COLO668 (cell line): ENCODE data around the gene RBL1.
"Not testable (repeated sequence)": the region's sequence is repeated elsewhere in the genome, so short reads cannot be mapped to it uniquely, and the experiment has no call there.

Experiments used
- DNase-seq: peaks from one replicate; lab custom pipeline; 2025; ENCODE audit not compliant: unreplicated experiment; lab: John Stamatoyannopoulos, UW

Gene RBL1

DNA sequence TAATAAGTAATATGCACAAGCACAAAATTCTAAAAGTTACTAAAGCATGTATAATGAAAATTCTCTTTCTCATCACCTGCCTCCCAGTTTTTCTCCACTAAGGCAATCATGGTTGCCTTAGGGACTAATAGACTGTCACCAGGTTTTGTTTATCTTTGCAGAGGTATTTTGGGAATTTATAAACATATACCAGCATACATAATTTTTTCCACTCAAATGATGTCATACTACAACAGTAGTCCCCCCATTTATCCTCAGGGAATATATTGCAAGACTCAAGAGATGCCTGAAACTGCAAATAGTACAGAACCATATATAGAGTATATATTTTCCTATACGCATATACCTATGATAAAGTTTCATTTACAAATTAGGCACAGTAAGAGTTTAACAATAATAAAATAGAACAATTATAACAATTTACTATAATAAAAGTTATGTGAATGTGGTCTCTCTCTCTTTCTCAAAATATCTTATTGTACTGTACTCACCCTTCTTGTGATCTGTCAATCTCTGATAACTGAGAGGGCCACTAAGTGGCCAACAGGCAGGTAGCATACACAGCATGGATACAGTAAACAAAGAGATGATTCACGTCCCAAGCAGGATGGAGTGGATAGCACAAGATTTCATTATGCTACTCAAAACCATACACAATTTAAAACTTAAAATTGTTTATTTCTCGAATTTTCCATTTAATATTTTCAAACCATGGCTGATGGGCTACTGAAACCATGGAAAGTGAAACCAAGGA, 19.7 kb downstream of the RBL1 start:
- DNase-seq: no peak

- no peak for DNase-seq
Observed at GRCh38 chr20:37072293-37073196, 23.3 kb downstream of the RBL1 start.

- DNase-seq: no peak
Observed at GRCh38 chr20:37071481-37071911, 24.3 kb downstream of the RBL1 start.

- not testable (repeated sequence) for DNase-seq
Observed at GRCh38 chr20:37069563-37069962, 26.2 kb downstream of the RBL1 start.

DNA sequence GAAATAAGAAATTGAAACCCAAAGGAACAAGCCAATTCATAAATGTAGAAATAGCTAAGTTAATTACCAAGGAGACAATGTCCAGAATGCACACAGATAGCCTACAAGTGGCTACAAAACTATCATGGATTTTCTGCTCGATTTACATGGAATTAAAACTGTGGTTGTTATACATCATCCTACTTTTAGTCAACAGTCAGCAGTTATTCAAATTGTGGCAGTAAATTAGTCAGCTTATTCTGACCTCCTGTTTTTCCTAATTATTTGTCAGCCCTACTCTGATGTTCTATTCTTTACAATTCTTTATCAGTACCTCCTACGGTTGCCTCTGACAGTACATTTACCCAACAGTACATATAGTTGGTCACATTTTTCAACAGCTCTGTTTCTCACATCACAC, 29.6 kb downstream of the RBL1 start:
- no peak for DNase-seq

DNA sequence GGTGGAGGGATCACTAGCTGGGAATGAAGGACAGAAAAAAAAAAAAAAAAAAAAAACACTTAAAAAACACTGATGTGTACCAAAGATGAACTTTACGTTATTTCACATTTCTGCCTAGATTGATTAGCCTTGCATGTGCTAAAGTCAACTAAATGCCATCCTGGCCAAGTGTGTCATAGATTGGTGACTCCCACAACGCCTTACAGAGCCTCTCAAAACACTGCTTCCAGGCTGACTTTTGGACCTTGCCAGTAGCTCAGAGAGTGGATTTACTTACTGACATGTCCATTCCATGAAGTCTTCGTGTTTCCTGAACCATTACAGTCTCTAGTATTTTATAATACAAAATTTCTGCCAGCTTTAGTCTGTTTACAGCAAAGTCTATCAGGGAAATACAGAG, 40.5 kb downstream of the RBL1 start:
- DNase-seq: no peak

GRCh38 chr20:37053230-37053950, 42.4 kb downstream of the RBL1 start:
- DNase-seq: no peak

DNA sequence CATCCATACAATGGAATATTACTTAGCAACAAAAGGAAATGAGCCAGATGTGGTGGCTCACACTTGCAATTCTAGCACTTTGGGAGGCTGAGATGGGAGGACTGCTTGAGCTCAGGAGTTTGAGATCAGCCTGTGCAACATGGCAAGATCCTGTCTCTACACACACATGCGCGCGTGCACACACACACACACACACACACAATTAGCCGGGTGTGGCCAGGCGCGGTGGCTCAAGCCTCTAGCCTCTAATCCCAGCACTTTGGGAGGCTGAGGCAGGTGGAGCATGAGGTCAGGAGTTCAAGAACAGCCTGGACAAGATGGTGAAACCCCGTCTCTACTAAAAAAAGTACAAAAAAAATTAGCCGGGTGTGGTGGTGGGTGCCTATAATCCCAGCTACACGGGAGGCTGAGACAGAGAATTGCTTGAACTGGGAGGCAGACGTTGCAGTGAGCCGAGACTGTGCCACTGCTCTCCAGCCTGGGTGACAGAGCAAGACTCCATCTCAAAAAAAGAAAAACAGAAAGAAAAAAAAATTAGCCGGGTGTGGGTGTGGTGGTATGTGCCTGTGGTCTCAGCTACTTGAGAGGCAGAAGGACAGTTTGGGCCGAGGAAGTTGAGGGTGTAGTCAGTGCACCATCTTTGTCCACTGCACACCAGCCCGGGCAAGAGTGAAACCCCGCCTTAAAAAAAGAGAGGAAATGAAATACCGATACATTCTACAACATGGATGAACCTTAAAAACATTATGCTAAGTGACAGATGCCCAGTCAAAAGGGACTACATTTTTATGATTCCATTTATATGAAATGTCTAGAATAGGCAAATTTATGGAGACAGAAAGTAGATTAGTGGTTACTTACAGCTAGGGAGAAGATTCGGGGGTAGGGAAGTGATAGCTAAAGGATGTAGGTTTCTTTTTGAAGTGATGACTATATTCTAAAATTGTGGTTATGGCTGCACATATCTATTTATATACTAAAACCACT, 52.5 kb downstream of the RBL1 start:
- DNase-seq: no peak

DNA sequence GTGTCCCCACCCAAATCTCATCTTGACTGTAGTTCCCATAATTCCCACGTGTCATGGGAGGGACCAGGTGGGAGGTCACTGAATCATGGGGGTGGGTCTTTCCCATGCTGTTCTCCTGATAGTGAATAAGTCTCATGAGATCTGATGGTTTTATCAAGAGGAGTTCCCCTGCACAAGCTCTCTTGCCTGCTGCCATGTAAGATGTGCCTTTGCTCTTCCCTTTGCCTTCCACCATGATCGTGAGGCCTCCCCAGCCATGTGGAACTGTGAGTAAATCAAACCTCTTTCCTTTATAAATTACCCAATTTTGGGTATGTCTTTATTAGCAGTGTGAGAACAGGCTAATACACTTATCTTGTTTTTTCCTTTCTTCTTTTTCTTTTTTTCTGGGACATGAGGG, 56.4 kb downstream of the RBL1 start:
- DNase-seq: not testable (repeated sequence)

DNA sequence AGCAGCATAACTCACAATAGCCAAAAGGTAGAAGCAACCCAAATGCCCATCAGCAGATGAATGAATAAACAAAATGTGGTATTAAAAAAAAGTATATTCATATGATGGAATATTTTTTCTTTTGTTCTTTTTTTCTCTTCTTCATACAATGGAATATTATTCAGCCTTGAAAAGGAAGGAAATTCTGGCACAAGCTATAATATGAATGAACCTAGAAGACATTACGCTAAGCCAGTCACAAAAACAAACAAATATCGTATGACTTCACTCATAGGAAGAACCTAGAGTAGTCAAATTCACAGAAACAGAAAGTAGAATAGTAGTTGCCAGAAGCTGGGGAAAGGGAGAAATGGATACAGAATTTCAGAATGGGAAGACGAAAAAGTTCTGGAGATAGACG, 63.7 kb downstream of the RBL1 start:
- DNase-seq: no peak

DNA sequence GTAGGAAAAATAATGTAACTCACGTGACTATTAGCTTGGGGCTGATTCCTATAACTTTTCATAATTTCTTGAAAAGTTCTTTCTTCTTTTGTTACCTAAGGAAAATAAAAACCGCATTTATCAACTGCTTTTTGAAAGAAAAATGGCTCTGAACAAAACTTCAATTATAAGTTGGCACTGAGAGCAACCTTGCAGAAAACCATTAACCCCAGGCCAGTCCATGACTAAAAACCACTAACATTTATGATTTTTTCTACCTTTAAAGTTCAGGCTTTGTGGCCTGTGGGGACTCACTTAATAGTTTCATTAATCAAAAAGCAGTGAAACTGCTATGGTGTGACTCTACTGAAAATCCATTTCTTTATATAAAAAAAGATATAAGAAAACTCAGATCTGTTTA, 75.2 kb downstream of the RBL1 start:
- DNase-seq: no peak

DNA sequence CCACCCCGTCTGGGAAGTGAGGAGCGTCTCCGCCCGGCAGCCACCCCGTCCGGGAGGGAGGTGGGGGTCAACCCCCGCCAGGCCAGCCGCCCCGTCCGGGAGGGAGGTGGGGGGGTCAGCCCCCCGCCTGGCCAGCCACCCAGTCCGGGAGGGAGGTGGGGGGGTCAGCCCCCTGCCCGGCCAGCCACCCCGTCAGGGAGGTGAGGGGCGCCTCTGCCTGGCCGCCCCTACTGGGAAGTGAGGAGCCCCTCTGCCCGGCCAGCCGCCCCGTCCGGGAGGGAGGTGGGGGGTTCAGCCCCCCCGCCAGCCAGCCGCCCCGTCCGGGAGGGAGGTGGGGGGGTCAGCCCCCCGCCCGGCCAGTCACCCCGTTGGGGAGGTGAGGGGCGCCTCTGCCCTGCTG, 83.2 kb downstream of the RBL1 start:
- DNase-seq: not testable (repeated sequence)

GRCh38 chr20:37011858-37012257, 83.9 kb downstream of the RBL1 start:
- DNase-seq: not testable (repeated sequence)

DNA sequence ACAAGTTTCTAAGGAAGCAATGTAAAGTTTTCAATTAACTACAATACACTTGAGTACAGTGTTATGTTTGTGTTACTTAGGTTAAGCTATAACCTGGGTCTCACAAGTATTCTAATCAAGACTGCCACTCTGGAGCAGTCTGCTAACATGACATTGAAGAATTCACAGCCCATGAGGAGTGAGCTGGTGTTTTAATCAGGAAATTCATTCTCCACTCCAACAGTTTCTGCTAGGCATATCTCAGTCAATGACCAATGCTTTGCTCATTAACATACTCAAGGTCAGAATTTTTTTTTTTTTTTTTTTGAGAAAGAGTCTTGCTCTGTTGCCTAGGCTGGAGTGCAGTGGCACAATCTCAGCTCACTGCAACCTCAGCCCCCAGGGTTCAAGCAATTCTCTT, 84.7 kb downstream of the RBL1 start:
- DNase-seq: no peak

DNA sequence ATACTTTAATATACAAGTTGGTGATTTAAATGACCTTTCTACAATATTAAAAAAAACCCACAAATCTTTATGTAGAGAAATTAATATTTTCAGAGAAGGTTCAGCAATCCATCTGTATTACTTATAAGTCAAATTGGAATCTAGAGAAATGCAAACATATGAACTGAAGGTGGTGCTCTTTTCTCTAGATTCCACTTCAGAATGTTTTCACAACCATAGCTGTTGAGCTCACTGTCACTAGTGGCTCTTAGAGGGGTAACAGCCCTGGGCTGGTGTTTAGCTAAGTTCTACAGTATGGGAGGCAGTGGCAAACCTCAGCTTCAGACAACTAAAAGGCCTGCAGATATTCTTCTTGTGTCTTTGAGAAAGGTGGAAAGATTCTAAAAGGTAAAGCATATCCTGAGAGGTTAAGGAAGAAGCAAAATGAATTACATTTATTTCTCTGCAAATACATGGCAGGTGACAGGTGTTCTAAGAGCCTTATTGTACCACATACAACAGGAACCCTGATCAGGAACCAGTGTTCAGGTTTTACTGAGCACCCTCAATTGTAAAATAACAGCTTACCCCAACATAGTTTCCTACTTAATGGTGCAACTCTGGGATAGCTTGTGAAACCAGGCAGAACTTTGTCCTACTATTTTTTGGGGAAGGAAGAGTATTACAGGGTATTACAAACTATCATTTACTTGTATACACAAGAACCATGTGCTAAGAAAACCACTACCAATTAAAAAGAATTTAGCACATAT, 87.7 kb downstream of the RBL1 start:
- DNase-seq: no peak

DNA sequence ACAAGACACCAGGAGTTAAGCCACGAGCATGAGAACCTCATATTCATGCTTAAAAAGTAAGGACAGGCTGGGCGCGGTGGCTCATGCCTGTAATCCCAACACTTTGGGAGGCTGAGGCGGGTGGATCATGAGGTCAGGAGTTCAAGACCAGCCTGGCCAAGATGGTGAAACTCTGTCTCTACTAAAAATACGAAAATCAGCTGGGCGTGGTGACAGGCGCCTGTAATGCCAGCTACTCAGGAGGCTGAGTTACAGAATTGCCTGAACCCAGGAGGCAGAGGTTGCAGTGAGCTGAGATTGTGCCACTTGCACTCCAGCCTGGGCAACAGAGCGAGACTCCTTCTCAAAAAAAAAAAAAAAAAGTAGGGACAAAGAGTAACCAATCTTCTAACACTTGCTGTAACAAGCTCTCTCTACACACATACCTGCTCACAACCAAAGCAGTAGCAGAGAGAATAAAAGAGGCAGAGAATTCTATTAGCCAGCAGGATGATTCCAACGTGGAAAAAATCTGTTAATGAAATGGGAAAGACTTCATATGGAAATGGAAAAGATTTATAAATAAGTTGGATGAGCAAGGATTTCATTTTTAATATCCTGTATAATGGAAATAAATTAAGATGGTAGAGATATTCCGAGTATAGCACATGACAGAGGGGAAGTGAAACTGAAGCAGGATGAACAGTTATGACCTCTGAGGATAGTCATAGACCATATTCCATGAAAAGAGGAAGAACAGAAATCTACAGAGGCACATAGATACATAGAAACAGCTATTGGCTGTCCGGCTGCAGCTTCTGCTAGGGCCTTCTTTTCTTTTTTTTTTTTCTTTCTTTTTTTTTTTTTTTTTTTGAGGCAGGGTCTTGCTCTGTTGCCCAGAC, 90.5 kb downstream of the RBL1 start:
- not testable (repeated sequence) for DNase-seq

DNA sequence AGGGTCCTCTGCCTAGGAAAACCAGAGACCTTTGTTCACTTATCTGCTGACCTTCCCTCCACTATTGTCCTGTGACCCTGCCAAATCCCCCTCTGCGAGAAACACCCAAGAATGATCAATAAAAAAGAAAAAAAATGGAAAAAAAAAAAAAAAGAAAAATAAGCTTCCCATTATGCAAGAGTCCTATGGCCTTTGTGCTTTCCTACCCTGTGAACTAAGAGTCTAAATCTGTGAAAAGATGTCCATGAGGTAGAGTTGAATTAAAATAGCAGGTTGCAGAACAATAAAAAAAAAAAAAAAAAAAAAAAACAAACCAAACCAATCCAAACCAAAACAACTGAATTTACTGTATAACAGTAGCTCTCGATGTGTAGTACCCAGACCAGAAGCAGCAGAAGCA, 94.2 kb downstream of the RBL1 start:
- not testable (repeated sequence) for DNase-seq

DNA sequence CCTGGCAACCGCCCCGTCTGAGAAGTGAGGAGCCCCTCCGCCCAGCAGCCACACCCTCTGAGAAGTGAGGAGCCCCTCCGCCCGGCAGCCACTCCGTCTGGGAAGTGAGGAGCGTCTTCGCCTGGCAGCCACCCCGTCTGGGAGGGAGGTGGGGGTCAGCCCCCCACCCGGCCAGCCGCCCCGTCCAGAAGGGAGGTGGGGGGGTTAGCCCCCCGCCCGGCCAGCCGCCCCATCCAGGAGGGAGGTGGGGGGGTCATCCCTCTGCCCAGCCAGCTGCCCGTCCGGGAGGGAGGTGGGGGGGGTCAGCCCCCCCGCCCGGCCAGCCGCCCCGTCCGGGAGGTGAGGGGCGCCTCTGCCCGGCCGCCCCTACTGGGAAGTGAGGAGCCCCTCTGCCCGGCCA, 95.6 kb downstream of the RBL1 start:
- not testable (repeated sequence) for DNase-seq

GRCh38 chr20:36998652-36999051, 97.1 kb downstream of the RBL1 start:
- no peak for DNase-seq
